ENCODE measurements around the gene SMARCC1. TPM values are rescaled to one million over a fixed set of nuclear protein-coding genes. Genes with fewer than 3 reads are reported as not detected.

The SMARCC1 gene
- total RNA-seq, result 29.2 and 32.2 TPM in 2 replicates

GRCh38 chr3:47781685-47782445 lies at the start of gene SMARCC1:
Gene SMARCC1 (minus strand): TSS chr3:47781893. CDS start chr3:47781797, 96 bp downstream.

GRCh38 chr3:47802734-47803479 lies 21.2 kb upstream of the SMARCC1 start, which contains the start of gene DHX30:
Gene DHX30 (plus strand): TSS chr3:47803138. CDS start chr3:47810684, 7,546 bp downstream.

GRCh38 chr3:47578691-47579632 lies 202.7 kb downstream of the SMARCC1 start, which contains the start of gene CSPG5:
Gene CSPG5 (minus strand): TSS chr3:47578865. CDS start chr3:47578693, 172 bp downstream.

Other genes with a start within 250 kb of the SMARCC1 start
- 0.08 and 0.23 TPM in 2 replicates for gene CSPG5, start 203.0 kb downstream of the SMARCC1 start, total RNA-seq
- gene DHX30, start 21.2 kb upstream of the SMARCC1 start, total RNA-seq, result 46.8 and 67.2 TPM in 2 replicates
- gene MAP4, start 234.5 kb upstream of the SMARCC1 start, total RNA-seq, result 102 and 126 TPM in 2 replicates